Activated naive CD8-positive, alpha-beta T cell treated with anti-CD3 and anti-CD28 coated beads, Interleukin-2, amount 10 ng/mL, durations not matched to agents 7 days and 5 days (primary cell): Measurements from ENCODE around the gene FBF1. TPM values are rescaled to one million over a fixed set of nuclear protein-coding genes. Genes with fewer than 3 reads are reported as not detected.

Experiments
- ATAC-seq: fragments of 150-1000 bp; cut with Tn5 transposase; one replicate; pipeline ENCODE4 v1.10.0; 2021; ENCODE audit warnings: low read depth, moderate library complexity
- POLR2A ChIA-PET: fragments of 350-600 bp; sonication (Branson Sonifier 250); formaldehyde crosslinking; loops from one replicate; lab custom pipeline; 2021; ENCODE audit warnings: antibody characterized with exemption; lab: Charles Lee
- DNase-seq: peaks from one replicate; pipeline ENCODE4 v3.0.0; 2021
- H3K27ac Mint-ChIP-seq: one replicate; pipeline ENCODE4 v1.8.0; 2022; ENCODE audit warnings: mild to moderate bottlenecking, mixed read lengths
- H3K27me3 Mint-ChIP-seq: one replicate; pipeline ENCODE4 v1.8.0; 2022; ENCODE audit warnings: mild to moderate bottlenecking, moderate library complexity, mixed read lengths
- H3K36me3 Mint-ChIP-seq: one replicate; pipeline ENCODE4 v1.8.0; 2021; ENCODE audit warnings: mild to moderate bottlenecking, mixed read lengths
- H3K4me1 Mint-ChIP-seq: one replicate; pipeline ENCODE4 v1.8.0; 2021; ENCODE audit warnings: mixed read lengths
- H3K4me3 Mint-ChIP-seq: one replicate; pipeline ENCODE4 v1.8.0; 2022; ENCODE audit warnings: mild to moderate bottlenecking, moderate library complexity, mixed read lengths
- H3K9me3 Mint-ChIP-seq: one replicate; pipeline ENCODE4 v1.8.0; 2021; ENCODE audit warnings: mixed read lengths
- total RNA-seq, 2 experiments: library from RNA; stranded (reverse); gene quantifications; one replicate each; pipeline ENCODE4 v1.2.3, GENCODE V29; 2021

Gene FBF1
- total RNA-seq, 2 experiments from 2014 or later, result 28.5 to 36.0 TPM

- Mint-ChIP-seq H3K27ac (no peak overlapping the region), H3K27me3 (no peaks in the 10 kb centered on the region), H3K4me3 (no peak overlapping the region), H3K36me3 (no peaks in the 10 kb centered on the region), H3K4me1 (peaks cover 10% of the 10 kb centered on the region), H3K9me3 (no peaks in the 10 kb centered on the region)
- DNase-seq (no peak), ATAC-seq (no peak)
- POLR2A ChIA-PET, result no interaction called here
These were observed 38.4 kb downstream of the FBF1 start for GRCh38 chr17:75902406-75902805.

- H3K27ac Mint-ChIP-seq, result no peak overlapping the region
- H3K9me3 Mint-ChIP-seq, result no peaks in the 10 kb centered on the region
- no peaks in the 10 kb centered on the region for H3K27me3 Mint-ChIP-seq
- ATAC-seq, result no peak
- no peak for DNase-seq
- no peak overlapping the region for H3K4me3 Mint-ChIP-seq
- H3K36me3 Mint-ChIP-seq, result no peaks in the 10 kb centered on the region
- peaks cover 12% of the 10 kb centered on the region for H3K4me1 Mint-ChIP-seq
- POLR2A ChIA-PET, result interaction anchor here (1.1 kb wide), 2 partner anchors 23 to 68 kb away, joined by 3 read pairs; partner anchors contain the start of gene TRIM47
These were observed 39.1 kb downstream of the FBF1 start for GRCh38 chr17:75901727-75902126.

- H3K4me3 Mint-ChIP-seq, result no peak overlapping the region
- no peak for ATAC-seq
- no peak for DNase-seq
- no peaks in the 10 kb centered on the region for H3K27me3 Mint-ChIP-seq
- H3K27ac Mint-ChIP-seq, result no peak overlapping the region
- H3K4me1 Mint-ChIP-seq, result peaks cover 11% of the 10 kb centered on the region
- POLR2A ChIA-PET, result interaction anchor here (0.6 to 1.1 kb wide), 5 partner anchors 23 to 304 kb away, joined by 3 read pairs; partner anchors contain the start of gene TRIM47
- H3K9me3 Mint-ChIP-seq, result no peaks in the 10 kb centered on the region
- H3K36me3 Mint-ChIP-seq, result no peaks in the 10 kb centered on the region
These were observed 39.9 kb downstream of the FBF1 start for GRCh38 chr17:75900691-75901533.

- POLR2A ChIA-PET, result interaction anchor here (0.6 to 2.0 kb wide), 3 partner anchors 117 to 245 kb away, joined by 3 to 5 read pairs (median 3); a partner anchor contains a TSS
- Mint-ChIP-seq H3K4me3 (no peak overlapping the region), H3K9me3 (no peaks in the 10 kb centered on the region), H3K4me1 (peaks cover 14% of the 10 kb centered on the region), H3K27ac (no peak overlapping the region), H3K27me3 (no peaks in the 10 kb centered on the region), H3K36me3 (no peaks in the 10 kb centered on the region)
- no peak for ATAC-seq
- DNase-seq, result no peak
These were observed 40.9 kb downstream of the FBF1 start for GRCh38 chr17:75899767-75900468.

- no peaks in the 10 kb centered on the region for H3K36me3 Mint-ChIP-seq
- POLR2A ChIA-PET, result interaction anchor here (0.6 to 2.0 kb wide), 3 partner anchors 110 to 119 kb away, joined by 3 to 5 read pairs (median 3); a partner anchor contains a TSS
- no peak for DNase-seq
- H3K4me3 Mint-ChIP-seq, result no peak overlapping the region
- H3K27ac Mint-ChIP-seq, result no peak overlapping the region
- H3K9me3 Mint-ChIP-seq, result no peaks in the 10 kb centered on the region
- H3K27me3 Mint-ChIP-seq, result no peaks in the 10 kb centered on the region
- H3K4me1 Mint-ChIP-seq, result peaks cover 15% of the 10 kb centered on the region
- ATAC-seq, result no peak
These were observed 41.5 kb downstream of the FBF1 start for GRCh38 chr17:75899353-75899752.

- no peak for DNase-seq
- ATAC-seq, result no peak
- Mint-ChIP-seq H3K9me3 (no peaks in the 10 kb centered on the region), H3K27me3 (no peaks in the 10 kb centered on the region), H3K4me1 (peaks cover 16% of the 10 kb centered on the region), H3K36me3 (no peaks in the 10 kb centered on the region), H3K4me3 (no peak overlapping the region), H3K27ac (no peak overlapping the region)
- POLR2A ChIA-PET, result interaction anchor here (0.6 to 5.4 kb wide), 3 partner anchors 21 to 116 kb away, joined by 3 to 68 read pairs (median 5); partner anchors contain the start of gene TRIM47
These were observed 42.1 kb downstream of the FBF1 start for GRCh38 chr17:75898791-75899190.

GRCh38 chr17:75898065-75898464 lies 42.8 kb downstream of the FBF1 start:
- Mint-ChIP-seq H3K4me3 (peak overlapping the region; percentile 73), H3K36me3 (no peaks in the 10 kb centered on the region), H3K27me3 (no peaks in the 10 kb centered on the region), H3K9me3 (no peaks in the 10 kb centered on the region), H3K27ac (no peak overlapping the region), H3K4me1 (peaks cover 18% of the 10 kb centered on the region)
- ATAC-seq (no peak), DNase-seq (no peak)
- POLR2A ChIA-PET, result interaction anchor here (2.0 to 5.4 kb wide), 3 partner anchors 21 to 115 kb away, joined by 5 to 68 read pairs (median 20); partner anchors contain the start of genes TRIM47 and WBP2

- Mint-ChIP-seq H3K36me3 (no peaks in the 10 kb centered on the region), H3K4me3 (peak overlapping the region; percentile 73), H3K4me1 (peaks cover 18% of the 10 kb centered on the region), H3K27me3 (no peaks in the 10 kb centered on the region), H3K27ac (peak overlapping the region; percentile 67), H3K9me3 (no peaks in the 10 kb centered on the region)
- POLR2A ChIA-PET, result interaction anchor here (1.0 to 5.4 kb wide), 13 partner anchors 20 to 178 kb away, joined by 3 to 68 read pairs (median 9); partner anchors contain the start of genes ACOX1, GALR2, SRP68 and TEN1
- DNase-seq, result no peak
- ATAC-seq, result no peak
These were observed 43.5 kb downstream of the FBF1 start for GRCh38 chr17:75897160-75898019.

GRCh38 chr17:75896415-75897159 lies 44.3 kb downstream of the FBF1 start, which contains the start of gene TRIM65:
TSS of gene TRIM65 (minus strand) at chr17:75896951. CDS start at chr17:75896937, 14 bp downstream.
- Mint-ChIP-seq H3K9me3 (no peaks in the 10 kb centered on the region), H3K4me3 (peak within 1 kb of the TSS; percentile 87), H3K27ac (peak within 1 kb of the TSS; percentile 86), H3K36me3 (no peaks in the 10 kb centered on the region), H3K4me1 (peaks cover 18% of the 10 kb centered on the region), H3K27me3 (no peaks in the 10 kb centered on the region)
- peak; percentile 89 for DNase-seq
- ATAC-seq, result peak; percentile 87
- POLR2A ChIA-PET, result interaction anchor here (0.5 to 5.4 kb wide), 20 partner anchors 9 to 179 kb away, joined by 3 to 68 read pairs (median 6); partner anchors contain the start of genes ACOX1, GALR2, SRP68 and TEN1

GRCh38 chr17:75895370-75896155 lies 45.3 kb downstream of the FBF1 start:
- peaks cover 18% of the 10 kb centered on the region for H3K4me1 Mint-ChIP-seq
- peak overlapping the region; percentile 86 for H3K27ac Mint-ChIP-seq
- DNase-seq (peak; percentile 47), ATAC-seq (peak; percentile 1)
- POLR2A ChIA-PET, result interaction anchor here (1.2 to 5.4 kb wide), 15 partner anchors 8 to 176 kb away, joined by 3 to 68 read pairs (median 9); partner anchors contain the start of genes SRP68, TRIM47, UNC13D and WBP2
- H3K4me3 Mint-ChIP-seq, result peak overlapping the region; percentile 87
- no peaks in the 10 kb centered on the region for H3K27me3 Mint-ChIP-seq
- H3K9me3 Mint-ChIP-seq, result no peaks in the 10 kb centered on the region
- no peaks in the 10 kb centered on the region for H3K36me3 Mint-ChIP-seq

- DNase-seq (no peak), ATAC-seq (no peak)
- H3K4me1 Mint-ChIP-seq, result peaks cover 18% of the 10 kb centered on the region
- H3K27me3 Mint-ChIP-seq, result no peaks in the 10 kb centered on the region
- H3K36me3 Mint-ChIP-seq, result no peaks in the 10 kb centered on the region
- POLR2A ChIA-PET, result interaction anchor here (0.6 to 5.4 kb wide), 4 partner anchors 8 to 344 kb away, joined by 3 to 68 read pairs (median 4); partner anchors contain the start of gene TRIM47
- peak overlapping the region; percentile 62 for H3K27ac Mint-ChIP-seq
- no peaks in the 10 kb centered on the region for H3K9me3 Mint-ChIP-seq
- H3K4me3 Mint-ChIP-seq, result no peak overlapping the region
These were observed 46.7 kb downstream of the FBF1 start for GRCh38 chr17:75894049-75894733.
